ENCODE data around the gene NAA50. TPM values are rescaled to one million over a fixed set of nuclear protein-coding genes. Genes with fewer than 3 reads are reported as not detected.

NAA50 gene
- total RNA-seq, 2 donors from 2014 or later = 44.8 to 49.4 TPM

DNA sequence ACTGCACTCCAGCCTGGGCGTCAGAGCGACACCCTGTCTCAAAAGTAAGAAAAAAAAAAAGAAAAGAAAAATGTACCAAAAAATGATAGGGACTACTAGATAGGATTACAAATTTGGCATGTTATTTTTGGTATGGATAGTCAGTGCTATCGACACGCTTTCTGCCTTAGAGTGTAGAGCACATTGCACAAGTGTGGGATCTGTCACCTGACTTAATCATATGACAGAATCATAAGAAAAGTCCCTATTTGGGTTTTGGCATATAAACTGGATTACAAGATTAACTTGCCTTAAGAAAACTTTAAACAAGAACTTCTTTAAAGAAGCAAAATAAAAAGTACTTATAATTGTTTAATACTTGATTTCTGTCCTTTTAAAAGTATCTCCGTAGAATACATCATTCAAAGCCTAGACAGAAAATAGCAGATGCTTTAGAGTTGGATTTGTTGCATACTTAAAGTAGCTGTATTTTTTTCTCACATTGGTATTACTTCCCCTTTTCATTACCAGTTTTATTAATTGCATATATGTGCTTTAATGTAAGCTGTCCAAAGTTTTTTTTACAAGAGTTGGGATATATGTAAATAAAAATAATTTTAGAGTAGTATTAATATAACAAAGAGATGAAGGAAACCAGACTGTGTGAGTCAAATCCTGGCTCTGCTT is 8.6 kb upstream of the NAA50 start:
- H3K4me3 Mint-ChIP-seq = no peak overlapping the region
- no peak overlapping the region for H3K27ac Mint-ChIP-seq
- no peaks in the 10 kb centered on the region for H3K9me3 ChIP-seq (ENCODE audit: control insufficient read depth, low read length, poor library complexity, severe bottlenecking)
- DNase-seq (no peak), ATAC-seq (no peak)
- H3K27me3 Mint-ChIP-seq = no peaks in the 10 kb centered on the region
- peaks cover 5% of the 10 kb centered on the region for H3K36me3 Mint-ChIP-seq (ENCODE audit: low read depth)
- peaks cover 4% of the 10 kb centered on the region for H3K4me1 Mint-ChIP-seq

DNA sequence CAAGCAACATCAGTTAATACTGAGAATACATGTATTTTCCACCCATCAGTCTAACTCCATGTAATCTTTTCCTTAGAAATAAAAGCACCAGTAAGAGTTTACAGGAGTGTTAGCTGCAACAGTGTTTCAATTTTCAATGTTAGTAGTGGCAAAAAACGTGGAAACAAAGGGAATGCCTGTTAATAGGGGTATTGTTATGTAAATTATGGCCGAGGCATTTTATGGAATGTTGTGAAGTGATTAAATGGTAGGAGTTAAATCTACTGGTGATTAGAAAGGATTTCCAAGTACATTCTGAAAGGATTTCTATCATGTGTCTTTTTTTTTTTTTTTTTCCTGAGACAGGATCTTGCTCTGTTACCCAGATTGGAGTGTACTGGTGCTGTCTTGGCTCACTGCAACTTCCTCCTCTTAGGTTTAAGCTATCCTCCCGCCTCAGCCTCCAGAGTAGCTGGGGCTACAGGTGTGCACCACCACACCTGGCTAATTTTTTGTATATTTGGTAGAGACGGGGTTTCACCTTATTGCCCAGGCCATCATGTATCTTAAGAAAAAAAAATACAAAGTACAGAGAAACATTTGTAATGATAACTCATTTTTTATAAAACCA is 7.4 kb upstream of the NAA50 start:
- Mint-ChIP-seq H3K36me3 (ENCODE audit: low read depth) (peaks cover 3% of the 10 kb centered on the region), H3K4me3 (no peak overlapping the region), H3K27me3 (no peaks in the 10 kb centered on the region), H3K27ac (no peak overlapping the region), H3K4me1 (peaks cover 10% of the 10 kb centered on the region)
- ATAC-seq (no peak), DNase-seq (no peak)
- no peaks in the 10 kb centered on the region for H3K9me3 ChIP-seq (ENCODE audit: control insufficient read depth, low read length, poor library complexity, severe bottlenecking)

GRCh38 chr3:113751141-113751540 is 5.1 kb upstream of the NAA50 start:
- Mint-ChIP-seq H3K27me3 (no peaks in the 10 kb centered on the region), H3K27ac (no peak overlapping the region), H3K4me1 (peaks cover 25% of the 10 kb centered on the region), H3K4me3 (no peak overlapping the region), H3K36me3 (ENCODE audit: low read depth) (peaks cover 2% of the 10 kb centered on the region)
- ATAC-seq (no peak), DNase-seq (no peak)
- no peaks in the 10 kb centered on the region for H3K9me3 ChIP-seq (ENCODE audit: control insufficient read depth, low read length, poor library complexity, severe bottlenecking)

GRCh38 chr3:113747283-113748046 is 1.4 kb upstream of the NAA50 start:
- DNase-seq = no peak
- no peaks in the 10 kb centered on the region for H3K9me3 ChIP-seq (ENCODE audit: control insufficient read depth, low read length, poor library complexity, severe bottlenecking)
- peak overlapping the region; percentile 100 for H3K27ac Mint-ChIP-seq
- H3K4me3 Mint-ChIP-seq = peak overlapping the region; percentile 98
- H3K27me3 Mint-ChIP-seq = no peaks in the 10 kb centered on the region
- H3K36me3 Mint-ChIP-seq (ENCODE audit: low read depth) = peaks cover 4% of the 10 kb centered on the region
- ATAC-seq = no peak
- peaks cover 40% of the 10 kb centered on the region for H3K4me1 Mint-ChIP-seq

GRCh38 chr3:113746548-113747282 is 666 bp upstream of the NAA50 start, which contains the start of gene ATP6V1A:
TSS of gene ATP6V1A (plus strand) at chr3:113747035. CDS start at chr3:113778754, 31,719 bp downstream.
- DNase-seq = peak; percentile 68 to 72 (median 70)

DNA sequence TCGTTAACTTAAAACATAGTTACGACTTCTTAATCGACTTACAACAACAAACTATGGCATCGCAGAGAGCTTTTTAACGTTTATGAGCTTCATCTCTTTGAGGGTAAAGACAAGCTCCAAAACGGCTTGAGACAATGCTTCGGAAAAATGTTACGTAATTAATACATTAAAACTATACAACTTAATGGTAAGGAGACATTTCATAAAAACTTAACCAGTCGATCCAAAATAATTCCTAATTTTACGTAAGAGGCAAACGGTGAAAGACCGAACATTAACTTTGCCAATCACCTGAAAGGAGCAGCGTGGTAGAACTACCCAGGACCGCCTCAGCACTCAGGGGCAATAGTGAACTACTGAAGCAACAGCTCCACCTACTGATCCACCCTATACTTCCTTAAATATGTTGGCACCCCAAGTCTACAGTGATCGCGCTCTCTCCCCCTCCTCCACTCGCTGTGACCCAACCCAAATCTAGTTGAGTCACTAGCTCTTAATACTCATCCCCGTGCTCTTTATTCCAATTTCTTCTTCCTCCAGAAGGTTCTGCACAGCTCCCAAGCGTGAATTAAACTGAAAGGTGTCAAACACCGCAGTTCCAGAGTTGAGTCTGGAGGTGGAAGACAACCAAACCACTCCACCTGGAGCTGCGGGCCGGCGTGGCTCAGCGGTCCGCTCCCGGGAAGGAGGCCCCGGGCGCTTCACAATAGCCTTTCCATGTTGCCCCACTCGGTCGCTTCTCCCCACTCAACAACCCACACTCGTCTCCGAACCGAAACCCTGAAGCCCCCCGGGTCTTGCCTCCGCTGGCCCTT is 901 bp downstream of the NAA50 start:
- DNase-seq = peak; percentile 51 to 66 (median 64)
- peak; percentile 72 for ATAC-seq
- Mint-ChIP-seq H3K27me3 (no peaks in the 10 kb centered on the region), H3K4me3 (peak overlapping the region; percentile 98), H3K27ac (peak overlapping the region; percentile 100), H3K4me1 (peaks cover 52% of the 10 kb centered on the region), H3K36me3 (ENCODE audit: low read depth) (peaks cover 4% of the 10 kb centered on the region)
- no peaks in the 10 kb centered on the region for H3K9me3 ChIP-seq (ENCODE audit: control insufficient read depth, low read length, poor library complexity, severe bottlenecking)

More at GRCh38 chr3:113746548-113747282, 666 bp upstream of the NAA50 start, which contains the start of gene ATP6V1A:
- H3K27me3 Mint-ChIP-seq = no peaks in the 10 kb centered on the region
- no peaks in the 10 kb centered on the region for H3K9me3 ChIP-seq (ENCODE audit: control insufficient read depth, low read length, poor library complexity, severe bottlenecking)
- H3K4me3 Mint-ChIP-seq = peak within 1 kb of the TSS; percentile 98
- peak within 1 kb of the TSS; percentile 100 for H3K27ac Mint-ChIP-seq
- H3K36me3 Mint-ChIP-seq (ENCODE audit: low read depth) = peaks cover 4% of the 10 kb centered on the region
- H3K4me1 Mint-ChIP-seq = peaks cover 43% of the 10 kb centered on the region
- peak; percentile 69 for ATAC-seq

- Mint-ChIP-seq H3K4me3 (peak overlapping the region; percentile 19), H3K27me3 (no peaks in the 10 kb centered on the region), H3K4me1 (peaks cover 47% of the 10 kb centered on the region), H3K27ac (peak overlapping the region; percentile 75), H3K36me3 (ENCODE audit: low read depth) (peaks cover 4% of the 10 kb centered on the region)
- ATAC-seq = no peak
- H3K9me3 ChIP-seq (ENCODE audit: control insufficient read depth, low read length, poor library complexity, severe bottlenecking) = no peaks in the 10 kb centered on the region
- no peak for DNase-seq
These were observed 2.9 kb downstream of the NAA50 start for GRCh38 chr3:113743006-113743630.

- H3K9me3 ChIP-seq (ENCODE audit: control insufficient read depth, low read length, poor library complexity, severe bottlenecking) = no peaks in the 10 kb centered on the region
- DNase-seq (no peak), ATAC-seq (no peak)
- Mint-ChIP-seq H3K27ac (peak overlapping the region; percentile 75), H3K36me3 (ENCODE audit: low read depth) (peaks cover 2% of the 10 kb centered on the region), H3K4me3 (no peak overlapping the region), H3K4me1 (peaks cover 45% of the 10 kb centered on the region), H3K27me3 (no peaks in the 10 kb centered on the region)
These were observed 4.4 kb downstream of the NAA50 start for GRCh38 chr3:113741620-113742019.

DNA sequence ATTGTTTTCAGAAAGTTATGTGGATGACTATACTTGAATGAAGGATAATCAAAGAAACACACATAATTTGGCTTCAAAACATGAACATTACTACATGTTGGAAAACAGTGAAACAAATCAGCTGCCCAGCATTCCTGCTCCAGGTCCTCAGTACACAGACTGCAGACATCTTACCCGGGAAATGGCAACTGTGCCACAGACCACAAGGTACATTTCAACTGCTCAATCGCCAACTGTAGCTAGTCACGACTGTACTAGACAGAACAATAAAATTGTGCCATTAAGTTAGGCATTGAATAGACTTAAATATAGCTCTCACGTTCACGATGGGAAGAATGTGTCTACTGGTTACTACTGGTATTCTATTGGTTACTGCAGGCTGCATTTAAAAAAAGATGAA is 5.0 kb downstream of the NAA50 start:
- no peak for ATAC-seq
- Mint-ChIP-seq H3K27ac (no peak overlapping the region), H3K36me3 (ENCODE audit: low read depth) (peaks cover 2% of the 10 kb centered on the region), H3K4me1 (peaks cover 43% of the 10 kb centered on the region), H3K27me3 (no peaks in the 10 kb centered on the region), H3K4me3 (no peak overlapping the region)
- no peaks in the 10 kb centered on the region for H3K9me3 ChIP-seq (ENCODE audit: control insufficient read depth, low read length, poor library complexity, severe bottlenecking)
- DNase-seq = no peak

DNA sequence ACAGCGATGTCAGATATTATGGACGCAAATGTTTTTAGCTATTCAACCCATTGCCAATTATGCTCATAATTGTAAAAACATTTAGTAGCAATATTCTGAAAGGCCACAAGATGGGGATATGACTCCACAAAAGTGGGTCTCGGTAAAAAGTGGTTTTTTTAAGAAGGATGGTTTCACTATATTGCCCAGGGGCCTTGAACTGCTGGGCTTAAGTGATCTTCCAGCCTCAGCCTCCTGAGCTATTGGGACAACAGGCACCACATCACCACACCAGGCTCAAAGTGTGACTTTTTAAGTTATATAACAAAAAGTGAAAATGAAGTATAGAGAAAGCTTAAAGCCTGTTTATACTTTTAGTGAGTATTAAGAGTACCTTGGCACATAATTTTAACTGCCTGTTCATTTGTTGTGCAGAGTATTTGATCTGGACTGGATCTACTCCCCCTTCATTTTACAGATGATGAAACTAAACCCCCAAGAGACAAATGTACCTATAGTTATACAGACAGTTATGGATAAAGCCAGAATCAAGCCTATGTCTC is 9.4 kb downstream of the NAA50 start:
- DNase-seq (no peak), ATAC-seq (peak; percentile 90)
- H3K27ac Mint-ChIP-seq = peak overlapping the region; percentile 83
- H3K4me3 Mint-ChIP-seq = no peak overlapping the region
- peaks cover 30% of the 10 kb centered on the region for H3K4me1 Mint-ChIP-seq
- H3K36me3 Mint-ChIP-seq (ENCODE audit: low read depth) = no peaks in the 10 kb centered on the region
- H3K27me3 Mint-ChIP-seq = no peaks in the 10 kb centered on the region
- H3K9me3 ChIP-seq (ENCODE audit: control insufficient read depth, low read length, poor library complexity, severe bottlenecking) = no peaks in the 10 kb centered on the region

- DNase-seq (no peak), ATAC-seq (no peak)
- H3K9me3 ChIP-seq (ENCODE audit: control insufficient read depth, low read length, poor library complexity, severe bottlenecking) = no peaks in the 10 kb centered on the region
- Mint-ChIP-seq H3K27ac (no peak overlapping the region), H3K27me3 (no peaks in the 10 kb centered on the region), H3K4me3 (no peak overlapping the region), H3K4me1 (peaks cover 16% of the 10 kb centered on the region), H3K36me3 (ENCODE audit: low read depth) (no peaks in the 10 kb centered on the region)
These were observed 14.4 kb downstream of the NAA50 start for GRCh38 chr3:113731694-113732093.

DNA sequence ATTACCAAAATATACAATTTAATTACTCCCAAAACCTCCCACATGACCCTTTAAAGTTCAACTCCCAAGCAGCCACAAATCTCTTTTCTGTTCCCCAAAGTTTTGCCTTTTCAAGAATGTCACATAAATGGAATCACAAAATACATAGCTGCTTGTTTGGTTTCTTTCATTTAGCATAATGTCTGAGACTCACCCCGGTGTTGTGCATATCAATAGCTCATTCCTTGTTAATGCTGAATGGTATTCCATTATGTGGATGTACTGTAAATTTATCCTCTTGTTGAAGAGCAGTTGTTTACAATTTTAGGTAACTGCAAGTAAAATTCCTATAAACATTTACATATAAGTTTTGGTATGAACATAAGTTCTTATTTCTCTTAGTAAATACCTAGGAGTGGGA is 15.5 kb downstream of the NAA50 start:
- no peak overlapping the region for H3K27ac Mint-ChIP-seq
- no peak for DNase-seq
- H3K27me3 Mint-ChIP-seq = no peaks in the 10 kb centered on the region
- no peaks in the 10 kb centered on the region for H3K36me3 Mint-ChIP-seq (ENCODE audit: low read depth)
- no peaks in the 10 kb centered on the region for H3K9me3 ChIP-seq (ENCODE audit: control insufficient read depth, low read length, poor library complexity, severe bottlenecking)
- no peak overlapping the region for H3K4me3 Mint-ChIP-seq
- no peak for ATAC-seq
- peaks cover 17% of the 10 kb centered on the region for H3K4me1 Mint-ChIP-seq
